HL-60 (cell line): Measurements from ENCODE around the gene CCL26.
"Not testable (repeated sequence)": the region's sequence is repeated elsewhere in the genome, so short reads cannot be mapped to it uniquely, and the experiment has no call there.

Experiments
- CTCF ChIP-seq: IDR thresholded peaks from one replicate; pipeline ENCODE4 v1.5.1; 2011; ENCODE audit warnings: low read length, control low read depth, inconsistent platforms; ENCODE audit not compliant: insufficient read depth
- POLR2AphosphoS5 ChIP-seq: IDR thresholded peaks from 2 replicates; pipeline ENCODE4 v1.6.1; 2012; ENCODE audit warnings: low read depth
- TF ChIP-seq, protein P1 (sequence below): IDR thresholded peaks from 2 replicates; pipeline ENCODE4 v1.6.1; 2012; ENCODE audit warnings: low read depth; ENCODE audit not compliant: insufficient replicate concordance

GRCh38 chr7:75779516-75779915 lies 7.5 kb upstream of the CCL26 start:
- not testable (repeated sequence) for TF ChIP-seq POLR2AphosphoS5, CTCF
- TF ChIP-seq, protein P1, sequence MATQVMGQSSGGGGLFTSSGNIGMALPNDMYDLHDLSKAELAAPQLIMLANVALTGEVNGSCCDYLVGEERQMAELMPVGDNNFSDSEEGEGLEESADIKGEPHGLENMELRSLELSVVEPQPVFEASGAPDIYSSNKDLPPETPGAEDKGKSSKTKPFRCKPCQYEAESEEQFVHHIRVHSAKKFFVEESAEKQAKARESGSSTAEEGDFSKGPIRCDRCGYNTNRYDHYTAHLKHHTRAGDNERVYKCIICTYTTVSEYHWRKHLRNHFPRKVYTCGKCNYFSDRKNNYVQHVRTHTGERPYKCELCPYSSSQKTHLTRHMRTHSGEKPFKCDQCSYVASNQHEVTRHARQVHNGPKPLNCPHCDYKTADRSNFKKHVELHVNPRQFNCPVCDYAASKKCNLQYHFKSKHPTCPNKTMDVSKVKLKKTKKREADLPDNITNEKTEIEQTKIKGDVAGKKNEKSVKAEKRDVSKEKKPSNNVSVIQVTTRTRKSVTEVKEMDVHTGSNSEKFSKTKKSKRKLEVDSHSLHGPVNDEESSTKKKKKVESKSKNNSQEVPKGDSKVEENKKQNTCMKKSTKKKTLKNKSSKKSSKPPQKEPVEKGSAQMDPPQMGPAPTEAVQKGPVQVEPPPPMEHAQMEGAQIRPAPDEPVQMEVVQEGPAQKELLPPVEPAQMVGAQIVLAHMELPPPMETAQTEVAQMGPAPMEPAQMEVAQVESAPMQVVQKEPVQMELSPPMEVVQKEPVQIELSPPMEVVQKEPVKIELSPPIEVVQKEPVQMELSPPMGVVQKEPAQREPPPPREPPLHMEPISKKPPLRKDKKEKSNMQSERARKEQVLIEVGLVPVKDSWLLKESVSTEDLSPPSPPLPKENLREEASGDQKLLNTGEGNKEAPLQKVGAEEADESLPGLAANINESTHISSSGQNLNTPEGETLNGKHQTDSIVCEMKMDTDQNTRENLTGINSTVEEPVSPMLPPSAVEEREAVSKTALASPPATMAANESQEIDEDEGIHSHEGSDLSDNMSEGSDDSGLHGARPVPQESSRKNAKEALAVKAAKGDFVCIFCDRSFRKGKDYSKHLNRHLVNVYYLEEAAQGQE, result not testable (repeated sequence)
